H9 (cell line): ENCODE data around the gene TRIM65. TPM values are rescaled to one million over a fixed set of nuclear protein-coding genes. Genes with fewer than 3 reads are reported as not detected.

Experiments used
- DNase-seq: peaks from one replicate; pipeline ENCODE4 v3.0.0-alpha.2; 2017
- H2AFZ ChIP-seq: one replicate; pipeline ENCODE4 v1.6.1; 2013; ENCODE audit warnings: mild to moderate bottlenecking, low read length, control low read depth, moderate library complexity
- H2AK5ac ChIP-seq: 2 replicates; pipeline ENCODE4 v1.6.1; 2013; ENCODE audit warnings: low read length, control low read depth, mixed read lengths; ENCODE audit not compliant: insufficient read length
- H2BK120ac ChIP-seq: one replicate; pipeline ENCODE4 v1.6.1; 2013; ENCODE audit warnings: low read depth, mild to moderate bottlenecking, low read length, control low read depth, inconsistent platforms; ENCODE audit not compliant: poor library complexity, severe bottlenecking
- H2BK12ac ChIP-seq: 2 replicates; pipeline ENCODE4 v1.6.1; 2013; ENCODE audit warnings: low read length, control low read depth, mixed read lengths, low read depth; ENCODE audit not compliant: insufficient read length
- H2BK15ac ChIP-seq: 2 replicates; pipeline ENCODE4 v1.6.1; 2013; ENCODE audit warnings: low read depth, low read length, control low read depth
- H2BK20ac ChIP-seq: one replicate; pipeline ENCODE4 v1.6.1; 2013; ENCODE audit warnings: low read depth, mild to moderate bottlenecking, low read length, control low read depth, inconsistent platforms; ENCODE audit not compliant: poor library complexity, severe bottlenecking
- H2BK5ac ChIP-seq: 2 replicates; pipeline ENCODE4 v1.6.1; 2013; ENCODE audit warnings: low read length, control low read depth, mixed read lengths; ENCODE audit not compliant: insufficient read length
- H3K14ac ChIP-seq: 2 replicates; pipeline ENCODE4 v1.6.1; 2013; ENCODE audit warnings: low read length, control low read depth; ENCODE audit not compliant: insufficient read depth
- H3K18ac ChIP-seq: 2 replicates; pipeline ENCODE4 v1.6.1; 2013; ENCODE audit warnings: low read depth, mild to moderate bottlenecking, mixed read lengths, low read length, control low read depth; ENCODE audit not compliant: insufficient read length
- H3K23ac ChIP-seq: 2 replicates; pipeline ENCODE4 v1.6.1; 2013; ENCODE audit warnings: low read length, control low read depth, mixed read lengths, low read depth; ENCODE audit not compliant: insufficient read length
- H3K23me2 ChIP-seq: 2 replicates; pipeline ENCODE4 v1.6.1; 2013; ENCODE audit warnings: low read depth, mild to moderate bottlenecking, mixed read lengths, low read length, control low read depth; ENCODE audit not compliant: insufficient read length, poor library complexity, severe bottlenecking
- H3K27ac ChIP-seq: 2 replicates; pipeline ENCODE4 v1.5.1; 2013; ENCODE audit warnings: low read length, control low read depth, mixed read lengths, low read depth; ENCODE audit not compliant: insufficient read length
- H3K27me3 ChIP-seq: 2 replicates; pipeline ENCODE4 v1.6.1; 2013; ENCODE audit warnings: low read length, control low read depth, inconsistent platforms; ENCODE audit not compliant: insufficient read depth
- H3K4ac ChIP-seq: 2 replicates; pipeline ENCODE4 v1.6.1; 2013; ENCODE audit warnings: low read depth, mild to moderate bottlenecking, control low read depth, inconsistent platforms, low read length, moderate library complexity
- H3K4me1 ChIP-seq: 2 replicates; pipeline ENCODE4 v1.6.1; 2013; ENCODE audit warnings: low read length, control low read depth, inconsistent platforms; ENCODE audit not compliant: insufficient read depth
- H3K4me2 ChIP-seq: 2 replicates; pipeline ENCODE4 v1.6.1; 2013; ENCODE audit warnings: low read length, control low read depth, mixed read lengths; ENCODE audit not compliant: insufficient read length, insufficient read depth
- H3K56ac ChIP-seq: 2 replicates; pipeline ENCODE4 v1.6.1; 2013; ENCODE audit warnings: low read depth, mild to moderate bottlenecking, mixed read lengths, low read length, control low read depth; ENCODE audit not compliant: insufficient read length
- H3K79me1 ChIP-seq: 2 replicates; pipeline ENCODE4 v1.6.1; 2013; ENCODE audit warnings: low read depth, mild to moderate bottlenecking, moderate library complexity, low read length, control low read depth, inconsistent platforms; ENCODE audit not compliant: insufficient read depth, poor library complexity, severe bottlenecking
- H3K79me2 ChIP-seq: 2 replicates; pipeline ENCODE4 v1.6.1; 2013; ENCODE audit warnings: low read length, control low read depth, inconsistent platforms; ENCODE audit not compliant: insufficient read depth
- H3K9ac ChIP-seq: 2 replicates; pipeline ENCODE4 v1.6.1; 2013; ENCODE audit warnings: low read length, control low read depth, mixed read lengths; ENCODE audit not compliant: insufficient read length; ENCODE audit errors: extremely low read depth
- H3K9me3 ChIP-seq: one replicate; pipeline ENCODE4 v1.6.1; 2013; ENCODE audit warnings: low read depth, low read length, inconsistent platforms; ENCODE audit not compliant: control insufficient read depth
- H3T11ph ChIP-seq: one replicate; pipeline ENCODE4 v1.6.1; 2013; ENCODE audit warnings: mild to moderate bottlenecking, low read length, control low read depth, inconsistent platforms
- H4K20me1 ChIP-seq: one replicate; pipeline ENCODE4 v1.6.1; 2013; ENCODE audit not compliant: control insufficient read depth, insufficient read length, insufficient read depth
- H4K5ac ChIP-seq: 2 replicates; pipeline ENCODE4 v1.6.1; 2013; ENCODE audit warnings: low read depth, mild to moderate bottlenecking, mixed read lengths, low read length, control low read depth; ENCODE audit not compliant: insufficient read length
- H4K8ac ChIP-seq: replicated peaks from 2 replicates; pipeline ENCODE4 v1.6.1; 2013; ENCODE audit warnings: low read length, control low read depth, mixed read lengths, low read depth; ENCODE audit not compliant: insufficient read length
- H4K91ac ChIP-seq: 2 replicates; pipeline ENCODE4 v1.6.1; 2013; ENCODE audit warnings: low read depth, mild to moderate bottlenecking, moderate library complexity, mixed read lengths, low read length, control low read depth; ENCODE audit not compliant: insufficient read length
- H3K27ac Mint-ChIP-seq, 3 experiments: 2 replicates in 2 of 3; 3 replicates in 1 of 3; pipeline ENCODE4 v1.8.0; 2020 to 2021; ENCODE audit warnings: mixed read lengths in 3 of 3, mild to moderate bottlenecking in 1 of 3, moderate library complexity in 1 of 3
- H3K27me3 Mint-ChIP-seq: 2 replicates; pipeline ENCODE4 v1.8.0; 2021; ENCODE audit warnings: low read depth, mild to moderate bottlenecking, moderate library complexity, mixed read lengths
- H3K36me3 Mint-ChIP-seq, 3 experiments: 2 replicates in 2 of 3; 3 replicates in 1 of 3; pipeline ENCODE4 v1.8.0; 2020 to 2021; ENCODE audit warnings: low read depth in 3 of 3, mixed read lengths in 3 of 3; ENCODE audit not compliant: insufficient read depth in 1 of 3
- H3K4me1 Mint-ChIP-seq, 2 experiments: 2 replicates each; pipeline ENCODE4 v1.8.0; 2020; ENCODE audit warnings: mixed read lengths in 2 of 2
- H3K4me3 Mint-ChIP-seq, 2 experiments: 2 replicates in 1 of 2; 3 replicates in 1 of 2; pipeline ENCODE4 v1.8.0; 2020 to 2021; ENCODE audit warnings: mild to moderate bottlenecking in 2 of 2, mixed read lengths in 2 of 2, moderate library complexity in 1 of 2
- H3K9me3 Mint-ChIP-seq, 2 experiments: 2 replicates in 1 of 2; 3 replicates in 1 of 2; pipeline ENCODE4 v1.8.0; 2020; ENCODE audit warnings: mild to moderate bottlenecking in 2 of 2, mixed read lengths in 2 of 2, moderate library complexity in 1 of 2
- WGBS: extraction: QIAGEN DNeasy Blood & Tissue Kit; methylation state at CpG from one replicate; pipeline ENCODE4 v1.1.7; 2013; ENCODE audit warnings: missing lambda C conversion rate, low lambda C conversion rate, mixed read lengths; ENCODE audit not compliant: insufficient read length; ENCODE audit errors: extremely low coverage; 5-methylcytosine and 5-hydroxymethylcytosine counted together
- total RNA-seq: library from RNA; stranded (reverse); gene quantifications from 2 replicates; pipeline ENCODE4 v1.2.1, GENCODE V29; 2021
- TF ChIP-seq, protein P1 (sequence below): fragments of 200-600 bp; sonication (generic); conservative IDR thresholded peaks from 3 replicates; pipeline ENCODE4 v1.8.0; 2021; ENCODE audit warnings: antibody characterized with exemption, mild to moderate bottlenecking

Gene TRIM65
- total RNA-seq, 1 experiment from 2014 or later: 34.1 TPM

GRCh38 chr17:75904749-75905521 is 8.2 kb upstream of the TRIM65 start, which contains the start of gene MRPL38:
MRPL38 (minus strand) TSS chr17:75904884; CDS start chr17:75904875, 9 bp downstream.
- Histone ChIP-seq H3K4ac (no peak within 1 kb of the TSS), H3K4me1 (no peaks in the 10 kb centered on the region), H3K27me3 (no peaks in the 10 kb centered on the region), H3K79me1 (no peaks in the 10 kb centered on the region), H2BK12ac (no peak within 1 kb of the TSS), H3K14ac (peak within 1 kb of the TSS; percentile 78), H3K4me2 (peak within 1 kb of the TSS; percentile 79), H4K5ac (no peak within 1 kb of the TSS), H3K56ac (no peak within 1 kb of the TSS), H2BK20ac (no peak within 1 kb of the TSS), H2AFZ (no peak within 1 kb of the TSS), H3K79me2 (no peaks in the 10 kb centered on the region), H3T11ph (no peak within 1 kb of the TSS), H3K9ac (peak within 1 kb of the TSS; percentile 70), H4K20me1 (no peaks in the 10 kb centered on the region), H2BK15ac (no peak within 1 kb of the TSS), H3K9me3 (no peaks in the 10 kb centered on the region), H3K18ac (no peak within 1 kb of the TSS), H4K8ac (no peak within 1 kb of the TSS), H3K27ac (no peak within 1 kb of the TSS), H2BK120ac (no peak within 1 kb of the TSS), H3K23me2 (peaks cover 5% of the 10 kb centered on the region), H3K23ac (no peak within 1 kb of the TSS), H2BK5ac (no peak within 1 kb of the TSS), H4K91ac (no peak within 1 kb of the TSS), H2AK5ac (no peak within 1 kb of the TSS)
- Mint-ChIP-seq H3K27ac (peak within 1 kb of the TSS; percentile 93 to 96 (median 95)), H3K4me1 (peaks cover 2 to 3% of the 10 kb centered on the region in 2 experiments; a peak in 1 of 4 replicates), H3K9me3 (no peaks in the 10 kb centered on the region), H3K27me3 (no peaks in the 10 kb centered on the region), H3K4me3 (peak within 1 kb of the TSS; percentile 91 to 94), H3K36me3 (peaks cover 12 to 28% (median 22%) of the 10 kb centered on the region in 3 experiments; a peak in 6 of 7 replicates)
- DNase-seq: peak; percentile 99
- TF ChIP-seq, protein P1, sequence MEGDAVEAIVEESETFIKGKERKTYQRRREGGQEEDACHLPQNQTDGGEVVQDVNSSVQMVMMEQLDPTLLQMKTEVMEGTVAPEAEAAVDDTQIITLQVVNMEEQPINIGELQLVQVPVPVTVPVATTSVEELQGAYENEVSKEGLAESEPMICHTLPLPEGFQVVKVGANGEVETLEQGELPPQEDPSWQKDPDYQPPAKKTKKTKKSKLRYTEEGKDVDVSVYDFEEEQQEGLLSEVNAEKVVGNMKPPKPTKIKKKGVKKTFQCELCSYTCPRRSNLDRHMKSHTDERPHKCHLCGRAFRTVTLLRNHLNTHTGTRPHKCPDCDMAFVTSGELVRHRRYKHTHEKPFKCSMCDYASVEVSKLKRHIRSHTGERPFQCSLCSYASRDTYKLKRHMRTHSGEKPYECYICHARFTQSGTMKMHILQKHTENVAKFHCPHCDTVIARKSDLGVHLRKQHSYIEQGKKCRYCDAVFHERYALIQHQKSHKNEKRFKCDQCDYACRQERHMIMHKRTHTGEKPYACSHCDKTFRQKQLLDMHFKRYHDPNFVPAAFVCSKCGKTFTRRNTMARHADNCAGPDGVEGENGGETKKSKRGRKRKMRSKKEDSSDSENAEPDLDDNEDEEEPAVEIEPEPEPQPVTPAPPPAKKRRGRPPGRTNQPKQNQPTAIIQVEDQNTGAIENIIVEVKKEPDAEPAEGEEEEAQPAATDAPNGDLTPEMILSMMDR: peak; percentile 100
- no CpG with 5 or more reads among the region's 69 CpGs for WGBS
